NCI-H2227 treated with DMSO at 0.1 percent for 48 hours (cell line): ENCODE data around the gene CEP63.
A peak's percentile ranks its signal among the peaks of the same experiment; 100 is the strongest.

Source experiments
- DNase-seq: peaks from one replicate; lab custom pipeline; 2025; lab: John Stamatoyannopoulos, UW

The CEP63 gene

DNA sequence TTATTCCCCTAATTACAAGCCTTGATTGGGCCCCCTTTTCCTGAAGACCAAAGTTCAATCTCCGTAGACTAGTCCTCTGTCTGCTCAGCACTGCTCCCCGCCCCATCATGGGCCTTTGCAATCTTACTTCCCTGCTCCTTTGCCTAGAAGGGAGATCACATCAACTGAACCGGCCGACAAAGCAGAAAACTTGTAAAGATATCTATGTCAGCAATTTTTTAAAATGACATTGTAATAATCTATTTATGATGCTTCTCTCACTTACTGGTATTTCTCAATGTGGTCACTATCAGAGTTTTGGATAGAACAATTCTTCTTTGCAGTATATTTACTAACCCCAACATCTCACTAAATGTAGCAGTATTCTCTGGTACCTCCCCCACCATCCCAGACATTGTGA lies 17.3 kb upstream of the CEP63 start:
- DNase-seq = no peak

DNA sequence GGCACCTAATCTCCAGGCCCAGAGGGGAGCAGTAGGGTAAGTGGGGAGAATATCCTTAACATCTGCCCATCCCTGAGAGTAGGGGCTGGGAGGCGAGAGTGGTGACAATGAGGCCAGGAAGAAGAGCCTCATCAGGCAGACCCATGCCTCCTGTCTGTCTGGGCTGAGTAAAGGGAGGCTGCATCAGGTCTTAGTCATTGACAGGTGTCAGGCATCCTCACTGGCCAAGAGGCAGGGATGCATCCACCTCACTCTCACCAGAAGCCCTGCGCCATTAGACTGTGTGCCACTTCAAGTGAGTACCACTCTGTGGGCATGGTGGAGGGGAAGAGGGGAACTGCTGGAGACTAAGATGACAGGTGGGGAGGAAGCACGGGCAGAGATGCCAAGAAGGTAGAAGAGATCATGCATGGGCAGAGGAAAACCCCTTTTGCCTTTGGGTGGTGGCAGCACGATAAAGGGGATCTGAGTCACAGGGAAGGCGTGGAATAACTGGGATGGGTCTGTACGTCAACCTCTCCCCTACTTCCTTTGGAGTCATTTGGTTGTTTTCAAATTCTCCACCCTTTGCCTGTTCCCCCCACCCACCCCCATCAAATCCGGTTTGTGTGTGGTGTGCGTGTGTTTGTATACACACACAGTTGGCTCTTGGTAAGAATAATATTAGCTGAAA lies 14.2 kb upstream of the CEP63 start:
- no peak for DNase-seq

DNA sequence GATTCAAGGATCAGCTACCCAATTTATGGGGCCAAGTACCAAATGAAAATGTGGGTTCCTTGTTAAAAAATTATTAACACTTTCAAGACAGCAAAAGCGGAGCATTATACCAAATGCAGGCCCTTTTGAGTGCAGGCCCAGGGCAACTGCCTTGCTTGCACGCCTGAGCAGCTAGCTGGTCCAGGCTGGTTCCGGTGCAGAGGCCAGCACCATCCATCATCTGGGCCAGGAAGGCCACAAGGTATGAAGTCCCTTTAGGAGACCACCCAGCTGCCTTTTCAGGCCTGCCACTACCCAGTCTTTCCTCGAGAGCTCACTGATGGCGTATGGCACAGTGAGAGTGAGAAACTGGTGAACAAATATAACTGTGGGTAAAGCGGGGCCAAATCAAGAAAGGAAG lies 13.0 kb upstream of the CEP63 start:
- DNase-seq = no peak

DNA sequence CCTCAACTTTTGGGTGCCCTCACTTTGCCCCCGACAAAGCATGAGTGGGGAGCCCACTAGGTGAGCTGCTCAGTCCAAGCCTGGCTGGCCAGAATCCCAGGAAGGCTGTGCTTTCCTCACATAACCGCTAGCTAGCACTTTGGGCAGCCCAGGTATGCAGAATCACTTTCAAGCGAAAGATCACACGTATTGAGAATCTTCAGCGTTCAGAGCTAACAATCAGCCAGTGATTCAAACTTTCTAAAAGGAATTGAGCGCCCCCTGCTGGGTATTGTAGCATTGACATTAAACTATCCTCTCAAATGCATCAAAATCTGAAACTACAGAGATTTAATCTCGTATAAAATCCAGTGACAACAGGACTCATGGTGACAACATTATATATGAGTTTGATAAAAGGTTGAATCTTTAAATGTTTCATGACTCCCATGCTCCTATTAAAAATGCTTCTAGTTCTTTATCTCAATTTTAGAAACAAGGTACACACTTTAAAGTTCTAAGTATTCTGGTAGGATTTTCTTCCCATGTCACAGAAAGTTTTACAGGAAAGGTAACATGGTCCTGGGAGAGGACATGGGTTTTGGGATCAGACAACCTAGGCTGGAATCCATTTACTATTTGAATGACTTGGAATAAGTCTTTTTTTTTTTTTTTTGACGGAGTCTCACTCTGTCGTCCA lies 11.8 kb upstream of the CEP63 start:
- peak; percentile 45 for DNase-seq

DNA sequence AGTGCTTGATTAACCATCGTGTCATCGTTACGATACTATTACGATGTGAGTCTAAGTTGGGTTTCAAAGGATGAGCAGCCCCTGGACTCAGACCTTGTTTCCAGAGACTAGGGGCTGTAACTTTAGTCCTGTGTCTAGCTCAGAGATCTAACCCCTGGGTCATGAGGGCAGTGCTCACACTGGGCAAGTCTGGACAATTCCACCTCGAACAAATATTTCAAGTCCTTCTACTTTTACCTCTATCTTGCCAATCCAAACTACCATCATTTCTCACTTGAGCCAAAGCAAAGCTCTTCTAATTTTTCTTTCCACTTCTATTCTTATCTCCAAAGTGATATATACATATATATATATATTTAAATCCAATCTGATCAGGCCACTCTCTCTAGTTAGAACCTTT lies 10.9 kb upstream of the CEP63 start:
- DNase-seq = no peak

DNA sequence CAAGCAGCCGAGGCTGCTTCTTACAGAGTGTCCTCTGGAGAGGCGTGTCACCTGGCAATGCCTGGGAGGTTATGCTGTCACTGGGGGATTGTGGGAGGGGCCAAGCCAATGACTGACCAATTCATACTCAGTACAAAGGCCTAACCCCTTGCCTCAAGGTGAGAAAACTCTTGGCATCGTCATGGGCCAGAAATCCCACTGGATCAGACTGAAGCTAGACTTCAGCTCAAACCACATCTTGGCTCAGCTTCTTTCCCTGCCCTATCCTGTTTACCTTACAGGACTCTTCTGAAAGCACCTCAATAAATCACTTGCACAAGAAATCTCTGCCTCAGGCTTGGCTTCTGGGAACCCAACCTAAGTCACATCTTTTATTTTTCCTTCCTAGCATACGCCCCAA lies 9.6 kb upstream of the CEP63 start:
- DNase-seq = no peak

DNA sequence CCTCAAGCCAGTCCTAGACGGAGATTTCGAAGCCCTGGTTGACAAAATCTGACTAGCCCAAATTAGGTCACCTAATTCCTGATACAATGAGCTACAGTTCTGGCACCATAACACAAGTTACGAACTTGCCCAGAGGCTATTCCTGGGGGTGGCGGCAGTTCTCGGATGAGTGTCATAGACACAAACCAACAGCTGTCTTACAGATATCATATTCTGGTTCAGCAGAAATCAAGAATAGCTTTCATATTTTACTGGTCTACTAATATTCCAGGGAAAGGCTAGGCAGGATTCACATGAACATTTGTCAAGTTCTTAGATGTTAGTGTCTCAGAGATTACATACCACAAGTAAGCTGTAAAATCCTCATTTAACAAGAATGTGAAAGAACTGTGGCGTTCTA lies 8.9 kb upstream of the CEP63 start:
- no peak for DNase-seq

DNA sequence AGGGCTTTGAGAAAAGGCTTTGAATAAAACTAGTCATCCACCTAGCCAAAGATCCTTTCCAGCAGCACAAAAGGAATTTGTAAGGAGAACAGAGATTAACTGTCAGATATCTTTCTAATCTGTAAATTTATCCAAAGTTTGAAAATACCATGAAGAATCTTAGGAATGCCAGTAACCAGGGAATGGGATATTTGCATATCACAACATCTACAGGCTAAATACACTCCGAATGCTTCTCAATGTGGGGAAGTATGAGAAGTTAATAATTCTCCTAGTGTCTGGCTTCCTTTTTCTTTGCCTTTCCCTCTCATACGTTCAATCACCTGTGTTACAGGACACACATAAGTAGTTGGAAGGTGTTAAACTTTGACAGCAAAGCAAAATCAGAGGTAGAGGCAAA lies 7.9 kb upstream of the CEP63 start:
- DNase-seq = no peak

DNA sequence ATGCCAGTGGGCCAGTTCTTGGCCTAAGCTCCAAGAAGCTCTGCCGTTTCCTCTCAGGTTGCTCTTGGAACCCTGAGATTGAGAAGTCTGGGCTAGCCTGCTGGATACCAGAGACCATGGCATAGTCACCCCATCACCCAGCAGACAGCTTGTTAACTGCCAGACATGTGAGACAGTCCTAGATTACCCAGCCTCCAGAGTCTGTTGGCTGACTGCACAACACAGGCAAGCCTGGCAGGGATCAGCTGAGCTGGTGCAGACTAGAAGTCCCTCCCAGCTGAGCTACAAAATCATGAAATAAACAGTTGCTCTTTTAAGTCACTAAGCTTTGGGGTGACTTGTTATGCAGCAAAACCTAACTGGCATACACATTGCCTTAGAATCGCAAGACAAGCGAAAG lies 5.3 kb upstream of the CEP63 start:
- no peak for DNase-seq

DNA sequence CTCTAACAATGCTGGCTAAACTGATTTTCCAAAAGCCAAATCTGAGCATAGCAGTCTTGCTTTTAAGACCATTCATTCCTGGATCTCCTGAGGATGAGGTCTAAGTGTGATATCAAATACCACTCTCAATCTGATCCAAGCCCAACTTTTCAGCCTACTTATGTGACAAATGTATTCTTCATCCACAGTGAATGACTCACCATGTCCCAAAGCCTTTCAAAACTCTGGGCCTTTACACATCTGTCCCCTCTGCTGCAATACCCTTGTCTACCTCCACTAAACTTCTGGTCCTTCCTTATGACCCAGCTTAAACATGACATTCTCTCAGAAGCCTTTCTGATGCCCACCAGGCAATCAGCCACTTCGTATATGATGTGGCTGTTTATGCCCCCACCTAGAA lies 4.7 kb upstream of the CEP63 start:
- no peak for DNase-seq

DNA sequence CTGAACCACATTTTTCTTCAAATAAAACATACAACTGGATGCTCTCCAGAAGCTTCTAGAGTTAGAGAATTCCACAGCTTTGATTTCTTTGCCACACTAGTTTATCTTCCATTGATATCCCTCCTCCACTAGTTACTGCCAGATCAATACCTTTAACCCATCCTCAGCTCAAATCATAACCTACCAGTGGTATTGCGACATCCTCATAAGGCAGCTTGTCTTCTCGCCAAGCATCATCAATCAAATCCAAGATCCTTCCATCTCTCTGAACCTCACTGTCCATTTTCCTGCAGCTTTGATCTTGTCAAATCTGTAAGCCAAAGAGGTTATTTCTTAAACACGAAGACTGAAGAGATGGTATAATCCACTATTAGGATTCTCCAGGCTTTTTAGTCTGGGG lies 3.2 kb upstream of the CEP63 start:
- no peak for DNase-seq

DNA sequence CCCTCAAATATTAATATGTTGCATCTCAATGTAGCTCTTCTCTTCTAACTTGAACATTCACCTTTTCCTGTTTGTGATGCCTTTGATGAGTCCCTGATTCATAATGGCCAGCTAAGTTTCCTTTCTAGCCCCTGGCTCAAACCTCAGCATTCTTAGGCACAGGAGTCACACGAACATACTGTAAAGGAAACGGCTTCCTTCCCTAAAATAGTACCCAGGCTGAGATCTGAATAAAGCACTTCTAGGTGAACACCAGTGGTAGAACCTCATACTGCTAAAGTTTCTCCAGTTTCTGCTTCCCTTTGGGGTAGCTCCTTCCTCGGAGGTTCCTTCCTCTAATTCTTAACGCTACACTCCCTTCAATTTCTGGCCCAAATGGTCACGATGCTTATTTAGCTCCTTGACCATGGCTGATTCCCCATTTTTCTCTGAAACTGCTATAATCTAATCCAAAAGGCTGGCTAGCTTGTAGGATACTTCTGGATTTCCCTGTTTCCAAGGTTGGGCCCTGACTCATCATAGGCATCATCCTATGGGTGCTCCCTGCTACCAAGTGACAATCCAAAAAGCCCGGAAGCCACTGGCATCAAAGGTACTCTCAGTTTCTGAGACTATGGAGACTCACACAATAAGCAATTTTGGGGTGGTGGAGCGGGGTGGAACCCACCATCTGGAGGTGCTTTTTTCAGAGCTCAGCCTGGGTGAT lies 2.5 kb upstream of the CEP63 start:
- no peak for DNase-seq

DNA sequence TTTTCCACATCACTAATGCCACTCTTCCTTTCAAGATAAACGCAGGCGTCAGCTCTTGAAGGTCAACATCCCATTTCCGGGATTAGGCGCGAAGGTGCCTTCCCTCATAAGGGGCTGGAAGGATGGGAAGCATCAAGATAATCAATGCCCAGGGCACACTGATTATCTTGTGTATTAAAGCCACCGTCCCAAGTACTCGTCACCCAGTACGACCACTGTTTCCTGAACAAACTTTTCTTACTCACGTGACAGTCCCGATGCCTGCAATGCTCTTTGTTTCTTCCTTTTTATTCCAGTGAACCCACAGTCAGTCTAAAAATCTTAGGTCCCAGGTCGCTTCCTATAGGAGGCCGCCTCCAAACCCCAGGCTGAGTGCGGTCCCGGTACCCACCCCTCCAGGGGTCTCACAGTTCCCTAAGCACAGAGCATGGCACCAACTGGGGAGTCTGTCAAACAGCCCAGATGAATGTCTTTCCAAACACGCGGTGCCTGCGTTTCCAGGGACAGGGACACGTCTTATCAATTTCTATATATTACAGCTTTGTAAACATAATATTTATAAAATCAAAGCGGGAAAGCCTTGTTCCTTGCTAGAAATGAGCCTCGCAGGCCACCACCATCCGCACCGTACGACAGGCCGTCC lies 661 bp upstream of the CEP63 start:
- no peak for DNase-seq

DNA sequence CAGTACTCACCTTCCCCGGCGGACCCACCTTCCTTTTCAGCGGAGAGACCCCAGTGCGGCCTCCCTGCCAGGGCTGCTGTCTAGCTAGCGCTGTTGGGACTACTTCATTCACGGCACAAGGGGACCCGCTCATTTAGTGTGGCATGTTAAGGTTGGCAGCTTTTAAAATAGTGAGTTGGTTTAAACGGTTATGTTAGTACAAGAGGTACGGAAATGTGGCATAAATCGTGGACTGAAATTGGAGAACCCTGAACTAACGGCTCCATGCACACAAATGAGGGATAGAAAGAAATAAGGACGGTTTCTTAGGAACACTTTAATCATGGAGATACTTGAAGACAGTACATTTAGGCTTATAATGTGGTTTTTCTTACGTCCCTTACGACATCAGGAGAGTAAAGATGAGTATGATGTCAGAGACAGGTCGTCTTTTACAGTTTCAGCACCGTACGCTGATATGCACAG lies 752 bp downstream of the CEP63 start:
- peak; percentile 18 for DNase-seq

DNA sequence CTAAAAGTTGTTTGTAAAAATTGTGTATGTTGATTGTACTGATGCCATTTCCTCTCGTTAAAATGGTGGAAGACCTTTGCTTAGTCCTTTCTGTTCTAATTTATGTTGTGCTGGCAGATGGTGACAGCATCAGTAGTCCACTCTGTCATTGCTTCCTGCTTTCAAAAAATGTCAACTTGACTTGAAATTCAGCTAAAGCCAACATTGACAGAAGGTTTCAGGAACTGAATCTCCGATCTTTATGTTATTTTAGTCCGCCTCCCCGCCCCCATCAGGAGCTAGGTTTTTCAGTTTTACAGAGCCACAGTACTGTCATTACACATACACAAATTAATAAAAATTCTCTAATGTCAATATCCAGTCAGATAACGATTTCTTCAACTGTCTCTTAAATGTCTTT lies 1.5 kb downstream of the CEP63 start:
- peak; percentile 2 for DNase-seq

DNA sequence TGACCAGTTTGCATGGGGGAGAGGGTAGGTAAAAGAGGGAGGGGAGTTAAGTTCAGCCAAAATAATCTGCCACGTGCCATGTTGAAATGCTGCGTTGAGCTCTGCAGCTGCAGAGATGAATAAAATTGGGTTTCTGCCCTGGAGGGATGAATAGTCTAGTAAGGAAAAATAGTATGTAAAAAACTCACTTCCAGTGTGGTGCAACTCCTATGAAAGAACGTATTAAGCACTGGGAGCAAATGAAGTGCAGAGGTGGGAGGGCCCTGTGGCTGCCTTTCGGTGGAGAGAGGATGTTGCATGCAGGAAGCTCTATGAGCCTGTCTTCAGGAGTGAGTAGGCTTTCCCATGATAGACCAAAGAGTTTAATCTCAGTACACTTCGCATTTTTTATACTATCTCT lies 8.6 kb downstream of the CEP63 start:
- no peak for DNase-seq

DNA sequence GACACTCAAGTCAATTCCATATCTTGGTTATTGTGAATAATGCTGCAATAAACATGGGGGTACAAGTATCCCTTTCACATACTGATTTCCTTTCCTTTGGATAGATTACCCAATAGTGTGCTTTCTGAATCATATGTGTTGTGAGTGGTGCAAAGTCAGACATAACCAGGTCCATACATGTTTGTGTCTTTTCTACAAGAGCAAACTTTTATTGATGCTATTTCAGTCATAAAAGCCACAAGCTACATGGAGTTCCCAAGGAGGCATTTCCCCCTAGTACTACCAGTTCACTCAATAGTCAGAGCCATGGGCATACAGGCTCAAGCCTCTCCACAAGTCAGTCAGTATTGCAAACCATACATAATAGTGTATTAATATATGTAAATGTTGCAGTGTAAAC lies 10.1 kb downstream of the CEP63 start:
- no peak for DNase-seq

DNA sequence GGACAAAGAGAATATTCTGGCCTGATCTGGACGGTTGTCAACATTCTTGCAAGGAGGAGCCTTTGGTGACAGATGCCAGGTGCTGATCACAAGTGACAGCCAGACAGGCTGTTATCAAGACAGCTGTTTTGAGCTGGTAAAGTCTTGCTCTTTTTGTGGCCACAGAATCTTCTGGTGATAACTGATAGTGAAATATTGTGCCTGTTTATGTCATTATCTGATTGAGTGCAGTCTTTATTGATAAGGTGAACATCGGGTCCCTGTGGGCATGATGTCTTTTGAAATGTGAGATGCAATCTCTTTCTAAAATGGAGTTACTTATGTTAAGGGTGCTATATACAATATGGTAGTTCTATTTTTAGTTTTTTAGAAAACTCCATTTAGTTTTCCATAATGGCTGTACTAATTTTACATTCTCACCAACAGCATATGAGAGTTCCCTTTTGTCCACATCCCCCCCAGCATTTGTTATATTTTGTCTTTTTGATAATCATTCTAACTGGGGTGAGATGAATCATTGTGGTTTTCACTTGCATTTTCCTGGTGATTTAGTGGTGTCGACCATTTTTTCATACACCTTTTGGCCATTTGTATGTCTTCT lies 10.7 kb downstream of the CEP63 start:
- no peak for DNase-seq

DNA sequence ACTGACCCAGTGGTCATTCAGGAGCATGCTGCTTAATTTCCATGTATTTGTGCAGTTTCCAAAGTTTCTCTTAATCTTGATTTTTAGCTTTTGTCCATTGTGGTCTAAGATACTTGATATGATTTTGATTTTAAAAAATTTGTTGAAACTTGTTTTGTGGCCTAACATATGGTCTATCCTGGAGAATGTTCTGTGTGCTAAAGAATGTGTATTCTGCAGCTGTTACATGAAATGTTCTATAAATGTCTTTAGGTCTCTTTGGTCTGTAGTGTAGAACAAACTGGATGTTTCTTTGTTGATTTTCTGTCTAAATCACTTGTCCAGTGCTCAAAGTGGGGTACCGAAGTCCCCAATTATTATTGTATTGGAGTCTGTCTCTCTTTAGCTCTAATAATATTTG lies 17.4 kb downstream of the CEP63 start:
- DNase-seq = no peak

DNA sequence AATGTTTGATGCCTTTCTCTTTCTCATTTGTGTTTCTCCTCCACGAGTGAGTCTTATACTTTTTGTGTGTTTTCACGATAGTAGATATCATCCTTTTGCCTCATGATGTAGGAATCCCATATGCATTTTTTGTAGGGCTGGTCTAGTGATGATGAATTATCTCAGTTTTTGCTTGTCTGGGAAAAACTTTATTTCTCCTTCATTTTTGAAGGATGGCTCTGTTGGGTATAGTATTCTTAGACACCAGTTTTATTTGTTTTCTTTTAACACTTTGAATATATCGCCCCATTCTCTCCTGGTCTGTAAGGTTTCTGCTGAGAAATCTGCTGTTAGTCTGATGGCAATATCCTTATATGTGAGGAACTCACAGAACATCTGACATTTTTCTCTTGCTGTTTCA lies 18.3 kb downstream of the CEP63 start:
- DNase-seq = no peak

DNA sequence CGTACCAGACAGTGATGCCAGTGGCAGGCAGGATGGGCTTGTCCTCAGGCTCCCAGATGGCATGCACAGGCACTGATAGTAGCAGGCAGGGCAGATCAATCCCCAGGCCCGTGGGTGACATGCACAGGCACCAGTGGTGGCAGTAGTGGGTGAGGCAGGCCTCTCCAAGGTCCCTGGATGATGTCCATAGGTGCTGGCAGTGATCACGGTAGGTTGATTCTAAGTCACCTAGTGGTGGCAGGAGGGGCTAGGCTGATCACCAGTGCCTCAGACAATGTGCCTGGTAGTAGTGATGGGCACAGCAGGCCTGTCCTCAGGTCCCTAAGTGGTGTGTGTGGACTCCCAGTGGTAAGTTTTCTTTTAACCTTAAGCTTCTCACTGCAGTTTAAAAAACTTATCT lies 19.6 kb downstream of the CEP63 start:
- no peak for DNase-seq

DNA sequence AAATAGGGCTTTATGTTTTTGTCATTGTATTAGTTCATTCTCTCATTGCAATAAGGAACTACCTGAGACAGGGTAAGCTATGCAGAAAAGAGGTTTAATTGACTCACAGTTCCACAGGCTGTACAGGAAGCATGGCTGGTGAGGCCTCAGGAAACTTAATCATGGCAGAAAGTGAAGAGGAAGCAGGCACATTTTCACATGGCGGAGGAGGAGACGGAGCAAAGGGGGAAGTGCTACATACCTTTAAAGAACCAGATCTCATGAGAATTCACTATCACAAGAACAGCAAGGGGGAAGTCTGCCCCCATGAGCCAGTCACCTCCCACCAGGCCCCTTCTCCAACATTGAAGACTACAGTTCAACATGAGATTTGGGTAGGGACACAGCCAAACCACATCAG lies 25.6 kb downstream of the CEP63 start:
- DNase-seq = no peak

DNA sequence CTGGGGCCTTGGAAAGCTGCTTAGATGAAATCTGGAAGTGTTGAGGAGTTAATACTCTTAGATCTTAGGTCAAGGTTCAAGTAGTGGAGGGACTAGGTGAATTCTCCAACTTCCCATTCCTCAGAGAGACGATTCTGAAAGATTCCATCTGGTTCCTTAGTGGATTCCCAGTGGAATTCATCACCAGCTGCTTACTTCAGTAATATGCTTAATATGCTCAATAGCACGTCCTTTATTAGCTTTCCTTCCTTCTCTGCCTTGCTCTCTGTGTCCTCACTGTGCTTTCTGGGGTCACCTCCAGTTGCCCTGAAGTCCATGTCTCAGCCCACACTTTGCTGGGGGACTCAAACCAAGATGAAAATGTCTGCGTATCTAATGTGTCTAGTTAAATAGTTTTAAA lies 31.0 kb downstream of the CEP63 start:
- no peak for DNase-seq
